Stimulated activated CD4-positive, alpha-beta T cell treated with anti-CD3 and anti-CD28 coated beads, Interleukin-15, amount 100 ng/mL, for 1 hour (primary cell): ENCODE measurements around the gene LYAR.

Experiments used
- DNase-seq, 2 donors: peaks; one replicate each; pipeline ENCODE4 v3.0.0-alpha.2; 2020; ENCODE audit warnings: low read depth in 1 of 2, low spot score in 1 of 2

LYAR gene

DNA sequence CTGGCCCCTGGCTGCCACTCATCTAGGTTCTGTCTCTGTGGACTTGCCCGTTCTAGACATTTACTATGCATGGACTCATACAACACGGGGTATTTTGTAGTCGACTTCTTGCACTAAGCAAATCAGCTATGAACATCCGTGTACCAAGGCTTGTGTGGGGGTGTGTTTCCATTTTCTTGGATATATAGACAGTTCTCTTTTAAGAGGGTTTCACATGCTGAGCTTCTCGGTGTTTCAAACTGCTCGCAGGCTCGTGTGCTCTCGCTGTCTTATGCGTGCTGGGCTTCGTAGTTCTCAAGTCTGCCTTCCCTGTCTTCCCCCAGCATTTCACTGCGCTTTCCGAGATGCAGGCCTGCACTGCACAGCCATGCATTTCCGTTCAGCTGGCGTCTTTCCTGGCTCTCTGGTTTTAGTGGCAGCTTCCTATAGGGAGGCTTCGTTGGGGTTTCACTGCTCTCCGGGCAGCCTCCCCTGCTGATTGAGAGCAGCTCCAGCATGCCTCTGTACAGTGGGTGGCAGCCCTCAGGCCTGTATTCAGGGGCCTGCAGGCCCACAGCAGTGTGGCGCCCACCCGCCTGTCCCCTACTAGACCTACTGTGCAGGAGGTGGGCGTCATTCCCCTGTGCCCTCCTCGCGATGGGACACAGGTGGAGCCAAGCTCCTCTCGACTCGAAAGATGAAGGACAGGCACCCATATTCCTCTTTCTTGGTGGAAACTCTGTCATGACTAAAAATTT is 27.7 kb upstream of the LYAR start:
- no peak for DNase-seq

DNA sequence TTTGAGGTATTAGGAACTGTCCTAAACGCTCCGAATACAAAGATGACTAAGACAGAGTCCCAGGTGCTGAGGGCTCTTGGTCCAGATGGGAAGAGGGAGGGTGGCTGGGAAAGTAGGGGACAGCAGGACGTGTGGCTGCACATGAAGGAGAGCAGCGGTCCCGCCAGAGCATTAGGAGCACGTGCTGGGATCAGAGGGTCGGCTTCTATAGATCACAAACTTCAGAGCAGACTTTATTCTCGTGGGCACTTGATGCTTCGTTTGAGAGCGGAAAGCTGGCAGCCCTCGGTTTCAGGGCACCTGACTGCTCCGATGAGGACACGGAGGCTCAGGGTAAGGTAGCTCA is 26.2 kb upstream of the LYAR start:
- DNase-seq, result no peak

DNA sequence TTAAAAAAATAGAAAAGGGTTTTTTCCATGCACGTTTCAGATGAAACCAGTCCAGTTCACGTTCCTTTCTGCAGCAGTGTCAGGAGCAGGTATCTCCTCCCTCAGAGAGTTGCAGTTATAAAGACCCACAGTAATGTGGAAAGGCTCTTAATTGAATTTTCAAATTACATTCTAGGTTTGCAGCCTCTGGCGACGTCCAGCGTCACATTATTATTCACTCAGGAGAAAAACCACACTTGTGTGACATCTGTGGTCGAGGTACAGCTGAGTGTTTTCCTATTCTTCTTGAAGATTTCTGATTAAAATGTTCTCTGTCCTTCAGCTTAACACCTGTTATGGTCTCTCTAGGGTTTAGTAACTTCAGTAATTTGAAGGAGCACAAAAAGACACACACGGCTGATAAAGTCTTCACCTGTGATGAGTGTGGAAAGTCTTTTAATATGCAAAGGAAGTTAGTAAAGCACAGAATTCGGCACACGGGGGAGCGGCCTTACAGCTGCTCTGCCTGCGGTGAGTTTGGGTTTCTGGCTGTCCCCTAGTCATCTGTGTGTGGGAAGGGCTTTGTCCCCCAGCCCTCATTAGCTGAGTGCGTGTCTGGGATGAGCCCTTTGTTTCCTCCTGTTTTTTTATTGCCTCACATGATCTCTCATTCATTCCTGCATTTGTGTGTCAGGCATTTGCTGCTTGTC is 25.7 kb upstream of the LYAR start:
- no peak for DNase-seq

DNA sequence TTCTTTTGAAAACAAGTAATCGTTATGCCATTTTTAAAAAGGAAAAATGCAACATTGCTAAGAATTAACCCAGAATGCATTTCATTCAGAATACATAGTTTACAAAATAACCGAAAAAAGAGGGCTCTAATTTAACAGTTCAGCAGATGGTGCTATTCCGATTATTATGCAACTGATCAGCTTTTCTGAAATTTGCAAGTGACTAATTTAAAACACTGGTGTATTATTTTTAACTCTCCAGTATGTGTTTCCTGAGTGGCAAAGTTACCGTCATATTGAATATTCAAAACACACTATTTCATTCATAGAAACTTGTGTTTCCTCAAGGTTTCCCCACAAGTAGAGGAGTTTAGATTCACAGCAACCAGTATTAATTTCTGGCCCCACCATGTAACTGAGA is 21.2 kb upstream of the LYAR start:
- no peak for DNase-seq

DNA sequence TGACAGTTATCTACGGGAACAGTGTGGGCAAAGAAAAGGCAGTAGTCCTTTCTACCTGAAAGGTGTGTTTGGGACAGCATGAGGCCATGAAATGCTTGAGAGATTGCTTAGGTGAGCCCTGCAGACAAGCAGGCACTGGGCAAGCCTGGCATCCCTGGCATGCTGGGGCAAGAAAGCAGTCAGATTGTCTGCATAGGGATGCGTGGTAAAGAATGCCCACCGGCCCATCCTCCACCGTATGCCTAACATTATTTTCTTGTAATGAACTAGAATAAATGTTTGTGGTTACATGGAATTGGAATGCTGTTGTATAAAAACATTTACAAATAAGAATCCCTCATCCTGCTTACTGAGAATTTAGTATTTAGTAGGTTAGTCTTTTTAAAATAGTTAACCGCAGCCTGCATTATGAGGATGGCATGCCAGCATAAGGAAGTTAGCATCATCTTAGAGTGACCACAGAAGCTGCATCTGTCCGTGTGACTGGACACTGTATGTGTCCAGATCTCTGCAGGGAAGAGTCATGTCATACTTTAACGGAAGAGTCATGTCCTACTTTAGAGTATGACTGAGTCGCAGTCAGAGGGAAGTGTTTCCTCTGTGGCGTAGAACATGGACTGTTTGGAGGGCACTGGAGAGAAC is 19.0 kb upstream of the LYAR start:
- DNase-seq, result no peak

DNA sequence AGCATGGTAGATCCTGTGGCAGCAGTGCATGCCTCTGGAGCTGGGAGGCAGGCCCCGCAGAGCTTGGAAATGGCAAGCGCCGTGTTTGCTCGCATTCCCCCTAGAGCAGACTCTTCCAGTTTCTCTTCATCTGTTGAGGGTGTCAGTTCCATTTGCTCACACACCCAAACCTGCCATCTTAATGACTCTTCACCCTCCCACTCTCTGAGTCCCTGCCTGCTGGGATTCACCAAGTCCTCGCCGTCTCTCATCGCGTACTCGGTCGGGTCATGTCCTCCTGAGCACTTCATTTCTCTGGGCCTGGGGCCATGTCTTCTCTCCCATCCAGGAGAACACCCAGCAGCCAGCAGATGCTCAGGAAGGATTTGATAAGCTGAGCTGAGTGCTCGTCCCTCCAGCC is 17.0 kb upstream of the LYAR start:
- DNase-seq, result no peak

DNA sequence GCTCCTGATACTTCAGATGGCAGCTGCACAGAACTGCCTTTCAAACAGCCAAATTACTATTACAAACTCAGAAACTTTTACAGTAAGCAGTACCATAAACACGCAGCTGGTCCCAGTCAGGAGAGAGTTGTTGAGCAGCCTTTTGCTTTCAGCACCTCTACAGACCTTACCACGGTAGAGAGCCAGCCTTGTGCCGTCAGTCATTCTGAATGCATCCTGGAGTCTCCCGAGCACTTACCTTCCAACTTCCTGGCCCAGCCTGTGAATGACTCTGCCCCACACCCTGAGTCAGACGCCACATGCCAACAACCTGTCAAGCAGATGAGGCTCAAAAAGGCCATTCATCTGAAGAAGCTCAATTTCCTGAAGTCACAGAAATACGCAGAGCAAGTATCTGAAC is 12.5 kb upstream of the LYAR start:
- DNase-seq, result no peak

DNA sequence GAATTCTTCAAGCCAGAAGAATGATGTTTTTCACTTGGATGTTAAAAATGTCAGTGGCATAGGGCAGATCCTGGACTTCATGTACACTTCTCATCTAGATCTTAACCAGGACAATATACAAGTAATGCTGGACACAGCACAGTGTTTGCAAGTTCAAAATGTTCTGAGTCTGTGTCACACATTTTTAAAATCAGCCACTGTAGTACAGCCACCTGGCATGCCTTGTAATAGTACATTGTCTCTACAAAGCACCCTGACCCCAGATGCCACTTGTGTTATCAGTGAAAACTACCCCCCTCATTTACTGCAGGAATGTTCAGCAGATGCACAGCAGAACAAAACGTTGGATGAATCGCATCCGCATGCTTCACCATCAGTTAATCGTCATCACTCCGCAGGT is 12.0 kb upstream of the LYAR start:
- DNase-seq, result no peak

DNA sequence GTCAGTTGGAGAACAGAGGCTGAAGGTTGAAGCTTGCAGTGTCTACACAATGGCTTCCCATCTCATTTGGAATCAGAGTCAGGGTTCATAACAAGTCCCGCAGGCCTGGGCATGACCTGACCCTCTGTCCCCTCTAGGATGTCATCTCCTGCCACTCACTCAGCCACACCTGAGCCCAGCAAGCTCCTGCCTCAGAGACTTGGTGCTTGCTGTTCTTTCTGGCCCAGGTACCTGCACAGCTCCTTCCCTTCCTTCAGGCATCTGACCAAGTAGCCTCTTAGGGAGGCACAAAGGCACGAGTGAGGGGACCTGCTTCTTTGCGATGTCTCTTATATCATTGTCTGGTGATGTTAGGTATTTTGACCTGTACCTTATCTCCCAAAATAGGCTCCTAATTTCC is 9.1 kb upstream of the LYAR start:
- DNase-seq, result no peak

DNA sequence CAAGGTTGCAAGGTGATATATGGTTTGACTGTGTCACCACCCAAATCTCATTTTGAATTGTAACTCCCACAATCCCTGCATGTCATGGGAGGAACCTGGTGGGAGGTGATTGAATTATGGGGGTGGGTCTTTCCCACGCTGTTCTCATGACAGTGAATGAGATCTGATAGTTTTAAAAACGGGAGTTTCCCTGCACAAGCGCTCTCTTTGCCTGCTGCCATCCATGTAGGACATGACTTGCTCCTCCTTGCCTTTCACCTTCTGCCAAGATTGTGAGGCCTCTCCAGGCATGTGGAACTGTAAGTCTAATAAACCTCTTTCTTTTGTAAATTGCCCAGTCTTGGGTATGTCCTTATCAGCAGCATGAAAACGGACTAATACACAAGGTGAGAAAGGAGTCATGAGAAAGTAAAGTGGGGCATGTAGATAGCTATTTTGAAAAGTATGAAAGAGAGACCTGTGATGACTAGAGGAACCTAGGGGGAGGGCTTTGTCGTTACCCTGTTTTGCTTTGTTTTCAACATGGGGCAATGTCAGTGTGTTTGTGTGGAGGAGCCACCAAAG is 6.4 kb upstream of the LYAR start:
- DNase-seq, result no peak

DNA sequence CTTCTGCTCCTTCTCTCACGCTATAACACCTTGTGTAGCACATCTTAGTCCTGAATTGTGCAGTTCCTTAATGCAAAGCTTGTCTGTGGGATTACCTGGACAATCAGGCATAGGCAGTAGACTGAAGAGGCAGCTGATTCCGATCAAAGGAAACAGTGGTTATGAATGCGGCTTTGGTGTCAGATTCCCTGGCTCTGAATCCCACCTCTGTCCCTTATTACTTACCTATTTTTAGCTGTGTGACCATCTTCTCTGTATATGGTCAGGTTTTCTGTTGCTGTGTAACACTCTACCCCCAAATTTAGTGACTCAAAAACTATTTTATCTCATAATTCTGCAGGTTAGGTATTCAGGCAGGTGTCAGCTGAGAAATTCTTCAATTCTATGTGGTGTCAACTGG is 3.3 kb upstream of the LYAR start:
- no peak for DNase-seq

DNA sequence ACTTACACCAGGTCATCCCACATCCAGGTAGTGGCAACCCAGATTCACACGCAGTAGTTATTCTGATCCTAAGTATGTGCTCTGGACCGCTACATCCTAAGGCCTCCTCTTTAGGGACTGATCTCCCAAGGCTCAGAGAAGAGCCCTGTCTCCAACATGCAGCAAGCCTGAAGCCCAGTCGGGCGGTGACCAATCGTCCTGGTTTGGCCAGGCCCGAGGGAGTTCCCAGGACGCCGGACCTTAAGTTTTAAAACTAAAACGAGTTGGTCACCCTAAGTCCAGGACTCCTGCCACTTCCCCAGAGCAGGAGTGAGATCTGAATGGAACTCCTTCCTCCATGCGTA is 385 bp downstream of the LYAR start:
- no peak for DNase-seq

DNA sequence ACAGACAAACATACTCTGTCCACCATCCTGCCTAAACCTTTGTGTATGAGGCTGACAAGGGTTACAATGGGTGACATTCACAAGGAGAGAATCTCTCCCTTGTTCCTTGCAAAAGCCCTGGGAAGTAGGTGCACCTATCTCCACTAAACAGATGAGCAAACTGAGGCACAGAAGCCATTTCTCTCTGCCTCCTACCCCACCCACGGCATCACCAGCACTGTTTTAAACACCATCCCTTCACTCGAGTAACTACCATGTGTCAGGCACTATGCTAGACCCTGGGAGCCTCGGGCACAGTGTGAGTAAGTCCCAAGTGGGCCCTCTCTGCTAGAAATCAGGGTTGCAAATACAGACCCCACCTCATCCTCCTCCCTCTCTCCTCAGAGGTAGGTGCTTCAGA is 899 bp downstream of the LYAR start:
- DNase-seq, result no peak

DNA sequence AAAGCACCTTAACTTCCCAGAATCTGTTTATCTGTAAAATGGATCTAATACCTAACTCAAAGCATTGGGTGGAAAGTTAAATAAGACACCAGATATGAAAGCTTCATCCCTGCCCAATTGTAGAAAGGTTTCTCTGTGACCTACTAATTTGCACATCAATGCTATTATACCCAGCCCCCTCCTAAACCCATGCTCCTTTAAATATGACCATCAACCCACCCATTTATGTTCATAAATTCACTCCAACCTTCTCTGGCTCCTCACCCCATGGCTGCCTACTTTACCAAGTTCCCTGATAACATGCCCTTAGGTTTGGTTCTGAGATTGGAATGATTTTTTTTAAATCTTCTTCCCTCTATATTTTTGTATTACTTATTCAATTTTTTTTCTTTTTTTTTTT is 1.9 kb downstream of the LYAR start:
- DNase-seq, result no peak

DNA sequence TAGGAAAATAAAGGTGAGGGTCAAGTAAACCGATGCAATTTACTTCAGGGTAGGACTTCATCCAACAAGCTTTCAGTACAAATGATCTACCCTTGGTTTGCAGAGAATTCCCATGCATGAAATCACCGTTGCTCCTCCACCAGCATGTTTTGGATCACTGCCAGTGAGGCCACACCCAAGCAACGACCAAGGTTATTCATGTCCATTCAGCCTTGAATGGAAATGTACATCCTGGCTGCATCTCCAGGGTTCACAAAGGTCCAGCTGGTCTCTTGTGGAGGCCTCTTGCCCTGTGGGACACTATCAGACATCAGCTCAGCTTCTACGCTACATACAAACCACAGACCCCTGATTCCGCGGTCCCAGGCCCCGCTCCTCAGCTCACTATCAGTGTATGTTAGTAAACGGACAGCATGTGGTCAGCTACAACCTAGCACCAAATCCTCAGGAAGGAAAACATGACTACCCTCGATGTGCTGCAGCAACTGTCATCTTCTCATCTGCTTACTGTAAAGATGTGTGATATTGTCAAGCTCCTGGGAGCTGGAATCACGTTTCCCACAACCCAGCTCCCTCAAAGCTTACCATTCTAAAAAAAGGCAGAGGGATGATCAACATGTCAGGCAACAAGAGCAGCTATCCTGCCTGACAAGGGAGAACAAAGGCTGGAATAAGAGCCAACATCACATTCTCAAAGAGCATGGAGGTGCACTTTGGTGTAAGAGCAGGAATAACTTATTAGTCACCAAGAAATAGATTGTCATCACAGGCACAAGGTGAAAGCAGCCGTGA is 4.9 kb downstream of the LYAR start:
- DNase-seq, result no peak

DNA sequence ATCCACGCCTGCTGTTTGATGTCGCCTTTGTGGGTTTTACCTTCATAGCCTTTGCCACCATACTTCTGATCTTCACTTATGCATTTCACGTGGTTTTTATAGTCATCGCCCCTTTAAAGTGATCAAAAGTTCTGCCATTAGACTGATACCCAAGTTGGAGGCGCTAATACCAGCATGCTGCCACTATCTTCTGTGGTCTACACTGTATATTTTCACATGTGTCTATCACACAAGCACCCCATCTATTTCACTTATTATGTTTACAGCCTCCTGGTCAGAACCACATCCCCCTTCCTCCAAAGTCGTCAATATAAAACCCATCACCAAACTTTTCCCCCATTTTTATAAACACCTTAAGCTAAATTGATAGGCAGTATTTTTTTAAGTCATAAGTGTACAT is 8.2 kb downstream of the LYAR start:
- DNase-seq, result no peak

DNA sequence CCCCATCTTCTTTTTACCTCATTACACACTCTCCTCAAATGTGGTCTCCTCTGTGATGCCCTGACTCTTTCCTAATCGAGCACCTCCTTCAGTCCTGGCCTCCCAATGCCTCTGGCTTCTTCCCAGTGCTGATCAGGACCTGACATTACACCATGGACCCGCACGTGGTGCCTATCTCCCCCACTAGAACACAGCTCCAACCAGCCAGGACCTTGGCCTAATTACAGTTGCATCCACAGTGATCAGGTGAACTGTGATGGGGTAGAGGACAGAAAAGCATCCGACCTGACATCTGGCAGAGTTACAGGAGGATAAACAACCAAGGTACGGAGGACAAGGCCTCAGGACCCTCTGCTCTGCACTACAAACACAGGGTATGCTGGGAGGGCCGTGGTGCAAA is 12.4 kb downstream of the LYAR start:
- no peak for DNase-seq

DNA sequence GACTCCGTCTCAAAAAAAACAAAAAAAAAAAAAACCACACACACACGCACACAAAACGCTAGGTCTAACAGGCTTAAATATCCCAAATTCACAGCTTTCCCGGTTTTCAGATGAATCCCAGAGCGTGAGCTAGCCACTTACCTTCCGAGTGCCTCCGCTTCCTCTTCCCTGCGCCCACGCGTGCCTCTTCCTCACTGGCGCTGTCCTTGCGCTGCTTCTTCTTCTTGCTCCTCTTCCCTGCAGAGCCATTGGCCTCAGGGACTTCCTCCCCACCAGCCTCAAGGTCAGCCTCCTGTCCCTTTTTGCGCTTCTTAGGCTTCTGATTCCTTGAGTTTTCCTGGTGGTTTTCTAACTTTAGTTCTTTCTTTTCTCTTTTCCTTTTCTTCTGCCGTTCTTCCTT is 15.7 kb downstream of the LYAR start:
- DNase-seq, result no peak

DNA sequence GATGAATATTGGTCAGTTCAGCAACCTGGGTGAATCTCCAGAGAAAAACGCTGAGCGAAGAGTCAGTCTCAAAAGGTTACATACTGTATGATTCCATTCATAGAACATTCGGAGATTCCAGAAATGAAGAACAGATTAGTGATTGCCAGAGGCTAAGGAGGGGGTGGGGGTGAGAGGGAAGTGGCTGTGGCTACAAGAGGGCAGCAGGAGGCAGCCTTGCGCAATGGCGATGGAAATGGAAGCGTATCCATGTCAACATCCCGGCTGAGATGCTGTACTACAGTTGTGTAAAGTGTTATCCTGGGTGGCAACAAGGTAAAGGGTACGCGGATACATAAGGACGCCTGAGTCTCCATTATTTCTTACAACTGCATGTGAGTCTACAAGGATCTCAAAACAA is 18.0 kb downstream of the LYAR start:
- no peak for DNase-seq

DNA sequence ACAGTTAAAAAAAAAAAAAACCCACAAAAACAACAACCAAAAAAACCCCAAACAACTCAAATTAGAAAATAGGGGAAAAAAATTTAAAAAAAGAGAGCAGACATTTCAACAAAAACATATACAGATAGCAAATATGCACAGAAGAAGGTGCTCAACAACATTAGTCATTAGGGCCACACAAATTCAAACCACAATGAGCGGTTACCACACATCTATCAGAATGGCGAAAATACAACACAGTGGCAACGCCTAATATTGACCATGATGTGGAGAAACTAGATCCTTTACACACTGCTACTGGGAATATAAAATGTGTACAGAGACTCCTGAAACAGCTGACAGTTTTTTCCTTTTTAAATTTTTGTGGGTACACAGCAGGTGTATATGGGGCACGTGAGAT is 19.4 kb downstream of the LYAR start:
- DNase-seq, result no peak

DNA sequence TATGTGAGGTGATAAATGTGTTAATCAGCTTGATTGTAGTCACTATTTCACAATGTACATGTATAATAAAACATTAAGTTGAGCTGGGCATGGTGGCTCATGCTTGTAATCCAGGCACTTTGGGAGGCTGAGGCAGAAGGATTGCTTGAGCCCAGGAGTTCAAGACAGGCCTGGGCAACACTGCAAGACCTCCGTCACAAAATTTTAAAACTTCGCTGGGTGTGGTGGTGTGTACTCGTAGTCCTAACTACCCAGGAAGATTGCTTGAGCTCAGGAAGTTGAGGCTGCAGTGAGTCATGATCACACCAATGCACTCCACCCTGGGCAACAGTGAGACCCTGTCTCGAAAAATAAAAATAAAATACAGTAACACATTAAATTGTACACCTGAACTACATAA is 20.1 kb downstream of the LYAR start:
- no peak for DNase-seq

DNA sequence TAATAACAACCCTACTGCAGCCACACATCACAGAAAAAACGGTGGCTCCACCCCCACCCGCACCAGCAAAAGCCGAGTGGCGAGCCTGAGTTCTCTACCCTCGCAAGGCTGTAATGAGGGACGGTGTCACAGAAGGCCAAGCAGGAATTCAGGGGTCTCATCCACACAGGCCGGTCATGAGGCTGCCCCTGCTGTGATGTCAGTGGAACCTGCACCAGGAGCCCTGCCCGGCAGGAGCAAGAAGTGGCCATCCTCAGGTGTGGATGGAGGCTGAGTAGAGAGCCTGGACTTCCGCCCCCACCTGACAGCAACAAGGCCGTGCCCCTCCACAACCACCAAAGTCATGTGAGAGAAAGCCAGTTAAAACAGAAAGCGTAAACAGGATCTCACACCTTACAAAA is 20.6 kb downstream of the LYAR start:
- DNase-seq, result peak in 1 of 2 donors; percentile 11
